Measurements from ENCODE around the gene TTLL9.

Gene TTLL9

GRCh38 chr20:31862157-31862470 lies 8.3 kb upstream of the TTLL9 start:
- DNase-seq: no peak
- H3K27ac ChIP-seq: no peak overlapping the region
- H3K27me3 ChIP-seq (replicated peaks): peaks cover 11% of the 10 kb centered on the region
- in situ Hi-C loops (cut with HindIII; ENCODE audit: low pct_ligation_motif_present, low sequenced_read_pairs): no loop called here
- H3K4me3 ChIP-seq (ENCODE audit: low read depth, low read length): no peak overlapping the region
- no peak for TF ChIP-seq CTCF (IDR thresholded peaks at IDR 0.05; ENCODE audit: low read depth, low read length, missing control alignments)
- no peaks in the 10 kb centered on the region for H3K36me3 ChIP-seq (replicated peaks)

- H3K27ac ChIP-seq: no peak overlapping the region
- in situ Hi-C loops (cut with HindIII; ENCODE audit: low pct_ligation_motif_present, low sequenced_read_pairs): no loop called here
- H3K36me3 ChIP-seq (replicated peaks): no peaks in the 10 kb centered on the region
- peaks cover 11% of the 10 kb centered on the region for H3K27me3 ChIP-seq (replicated peaks)
- no peak for TF ChIP-seq CTCF (IDR thresholded peaks at IDR 0.05; ENCODE audit: low read depth, low read length, missing control alignments)
- H3K4me3 ChIP-seq (ENCODE audit: low read depth, low read length): no peak overlapping the region
- DNase-seq: no peak
Observed at GRCh38 chr20:31862506-31862905, 7.9 kb upstream of the TTLL9 start.

GRCh38 chr20:31863296-31864085 lies 6.9 kb upstream of the TTLL9 start:
- H3K27me3 ChIP-seq (replicated peaks): peaks cover 9% of the 10 kb centered on the region
- no peak for TF ChIP-seq CTCF (IDR thresholded peaks at IDR 0.05; ENCODE audit: low read depth, low read length, missing control alignments)
- H3K36me3 ChIP-seq (replicated peaks): no peaks in the 10 kb centered on the region
- H3K27ac ChIP-seq: no peak overlapping the region
- H3K4me3 ChIP-seq (ENCODE audit: low read depth, low read length): no peak overlapping the region
- no peak for DNase-seq
- in situ Hi-C loops (cut with HindIII; ENCODE audit: low pct_ligation_motif_present, low sequenced_read_pairs): no loop called here

GRCh38 chr20:31864521-31865400 lies 5.7 kb upstream of the TTLL9 start:
- Histone ChIP-seq H3K27me3 (replicated peaks) (peaks cover 10% of the 10 kb centered on the region), H3K36me3 (replicated peaks) (no peaks in the 10 kb centered on the region), H3K4me3 (ENCODE audit: low read depth, low read length) (no peak overlapping the region), H3K27ac (no peak overlapping the region)
- no peak for DNase-seq
- TF ChIP-seq CTCF (IDR thresholded peaks at IDR 0.05; ENCODE audit: low read depth, low read length, missing control alignments): no peak
- in situ Hi-C loops (cut with HindIII; ENCODE audit: low pct_ligation_motif_present, low sequenced_read_pairs): no loop called here

- DNase-seq: no peak
- no peak for TF ChIP-seq CTCF (IDR thresholded peaks at IDR 0.05; ENCODE audit: low read depth, low read length, missing control alignments)
- Histone ChIP-seq H3K4me3 (ENCODE audit: low read depth, low read length) (no peak overlapping the region), H3K27me3 (replicated peaks) (peaks cover 19% of the 10 kb centered on the region), H3K27ac (no peak overlapping the region), H3K36me3 (replicated peaks) (no peaks in the 10 kb centered on the region)
- in situ Hi-C loops (cut with HindIII; ENCODE audit: low pct_ligation_motif_present, low sequenced_read_pairs): no loop called here
Observed at GRCh38 chr20:31866221-31866620, 4.2 kb upstream of the TTLL9 start.

Measured in brain microvascular endothelial cell (primary cell).